ELR (cell line): ENCODE measurements around the gene DKK3.

Experiments used
- DNase-seq: peaks from one replicate; pipeline ENCODE4 v3.0.0-alpha.2; 2015; ENCODE audit warnings: low read depth

DKK3 gene

GRCh38 chr11:11966826-11967668, 41.4 kb downstream of the DKK3 start:
- DNase-seq = peak; percentile 75

- no peak for DNase-seq
Measured at GRCh38 chr11:11966354-11966741, 42.1 kb downstream of the DKK3 start.

- no peak for DNase-seq
Measured at GRCh38 chr11:11965656-11966353, 42.6 kb downstream of the DKK3 start.

GRCh38 chr11:11965192-11965591, 43.2 kb downstream of the DKK3 start:
- no peak for DNase-seq

- no peak for DNase-seq
Measured at GRCh38 chr11:11964774-11965150, 43.7 kb downstream of the DKK3 start.

- no peak for DNase-seq
Measured at GRCh38 chr11:11963842-11964773, 44.3 kb downstream of the DKK3 start.

- no peak for DNase-seq
Measured at GRCh38 chr11:11963067-11963466, 45.4 kb downstream of the DKK3 start.

GRCh38 chr11:11961399-11962028, 46.9 kb downstream of the DKK3 start:
- DNase-seq = no peak

GRCh38 chr11:11960687-11961086, 47.7 kb downstream of the DKK3 start:
- DNase-seq = no peak

- no peak for DNase-seq
Measured at GRCh38 chr11:11959601-11960000, 48.8 kb downstream of the DKK3 start.

GRCh38 chr11:11958403-11959231, 49.8 kb downstream of the DKK3 start:
- DNase-seq = no peak

- DNase-seq = no peak
Measured at GRCh38 chr11:11956006-11956405, 52.4 kb downstream of the DKK3 start.

GRCh38 chr11:11952036-11952435, 56.4 kb downstream of the DKK3 start:
- no peak for DNase-seq

- DNase-seq = no peak
Measured at GRCh38 chr11:11949482-11949881, 58.9 kb downstream of the DKK3 start.

GRCh38 chr11:11948242-11948947, 60.0 kb downstream of the DKK3 start:
- peak; percentile 28 for DNase-seq

- no peak for DNase-seq
Measured at GRCh38 chr11:11947825-11948224, 60.6 kb downstream of the DKK3 start.

GRCh38 chr11:11946878-11947277, 61.5 kb downstream of the DKK3 start:
- no peak for DNase-seq

- peak; percentile 72 for DNase-seq
Measured at GRCh38 chr11:11946180-11946579, 62.2 kb downstream of the DKK3 start.

- no peak for DNase-seq
Measured at GRCh38 chr11:11944444-11944843, 64.0 kb downstream of the DKK3 start.

- no peak for DNase-seq
Measured at GRCh38 chr11:11942668-11943067, 65.8 kb downstream of the DKK3 start.
